Activated naive CD4-positive, alpha-beta T cell treated with anti-CD3 and anti-CD28 coated beads, Interleukin-2, amount 50 U/mL, for 24 hours (primary cell): Measurements from ENCODE around the gene MACF1.
"Not testable (repeated sequence)": the region's sequence is repeated elsewhere in the genome, so short reads cannot be mapped to it uniquely, and the experiment has no call there.

Experiments
- H3K27ac Mint-ChIP-seq: one replicate; pipeline ENCODE4 v1.8.0; 2021; ENCODE audit warnings: mild to moderate bottlenecking, mixed read lengths
- H3K27me3 Mint-ChIP-seq: one replicate; pipeline ENCODE4 v1.8.0; 2021; ENCODE audit warnings: mixed read lengths
- H3K36me3 Mint-ChIP-seq: one replicate; pipeline ENCODE4 v1.8.0; 2021; ENCODE audit warnings: mixed read lengths
- H3K4me1 Mint-ChIP-seq: one replicate; pipeline ENCODE4 v1.8.0; 2021; ENCODE audit warnings: mixed read lengths
- H3K4me3 Mint-ChIP-seq: one replicate; pipeline ENCODE4 v1.8.0; 2021; ENCODE audit warnings: mild to moderate bottlenecking, mixed read lengths
- H3K9me3 Mint-ChIP-seq: one replicate; pipeline ENCODE4 v1.8.0; 2021; ENCODE audit warnings: mixed read lengths

The MACF1 gene

GRCh38 chr1:39426346-39426745 lies 221.9 kb downstream of the MACF1 start:
- no peak overlapping the region for H3K4me3 Mint-ChIP-seq
- no peak overlapping the region for H3K27ac Mint-ChIP-seq
- no peaks in the 10 kb centered on the region for H3K9me3 Mint-ChIP-seq
- H3K4me1 Mint-ChIP-seq, result peaks cover 8% of the 10 kb centered on the region
- peaks cover 28% of the 10 kb centered on the region for H3K36me3 Mint-ChIP-seq
- no peaks in the 10 kb centered on the region for H3K27me3 Mint-ChIP-seq

- Mint-ChIP-seq H3K9me3 (no peaks in the 10 kb centered on the region), H3K4me1 (peaks cover 5% of the 10 kb centered on the region), H3K27me3 (no peaks in the 10 kb centered on the region), H3K4me3 (no peak overlapping the region), H3K27ac (peak overlapping the region; percentile 49), H3K36me3 (peaks cover 26% of the 10 kb centered on the region)
Measured at GRCh38 chr1:39427374-39427773, 222.9 kb downstream of the MACF1 start.

- Mint-ChIP-seq H3K4me3 (no peak overlapping the region), H3K27ac (no peak overlapping the region), H3K36me3 (peaks cover 24% of the 10 kb centered on the region), H3K27me3 (no peaks in the 10 kb centered on the region), H3K9me3 (no peaks in the 10 kb centered on the region), H3K4me1 (peaks cover 8% of the 10 kb centered on the region)
Measured at GRCh38 chr1:39427912-39428311, 223.4 kb downstream of the MACF1 start.

DNA sequence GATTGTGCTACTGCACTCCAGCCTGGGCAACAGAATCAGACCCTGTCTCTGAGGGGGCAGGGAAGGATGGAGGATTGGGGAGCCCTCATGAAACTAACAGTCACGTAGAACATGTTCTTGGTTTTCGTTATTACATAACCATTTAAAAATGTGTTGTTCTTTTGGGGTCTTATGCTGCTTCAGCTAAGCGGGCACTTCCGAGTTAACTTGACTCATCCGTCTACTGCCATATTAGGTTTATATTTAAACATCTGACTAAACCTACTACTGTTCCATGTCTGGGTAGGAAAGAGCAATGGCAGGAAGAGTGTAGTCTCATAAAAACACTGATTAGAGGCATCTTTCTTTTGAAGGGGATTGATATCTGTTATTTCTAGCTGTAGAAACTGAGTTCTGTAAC lies 227.4 kb downstream of the MACF1 start:
- Mint-ChIP-seq H3K27ac (no peak overlapping the region), H3K4me3 (no peak overlapping the region), H3K4me1 (peaks cover 4% of the 10 kb centered on the region), H3K36me3 (peaks cover 17% of the 10 kb centered on the region), H3K9me3 (no peaks in the 10 kb centered on the region), H3K27me3 (no peaks in the 10 kb centered on the region)

- Mint-ChIP-seq H3K9me3 (no peaks in the 10 kb centered on the region), H3K4me1 (peaks cover 4% of the 10 kb centered on the region), H3K27me3 (no peaks in the 10 kb centered on the region), H3K27ac (peak overlapping the region; percentile 4), H3K4me3 (no peak overlapping the region), H3K36me3 (peaks cover 21% of the 10 kb centered on the region)
Measured at GRCh38 chr1:39434797-39435395, 230.4 kb downstream of the MACF1 start.

- Mint-ChIP-seq H3K27ac (peak overlapping the region; percentile 4), H3K9me3 (no peaks in the 10 kb centered on the region), H3K4me3 (no peak overlapping the region), H3K4me1 (peaks cover 4% of the 10 kb centered on the region), H3K36me3 (peaks cover 16% of the 10 kb centered on the region), H3K27me3 (no peaks in the 10 kb centered on the region)
Measured at GRCh38 chr1:39435597-39435996, 231.1 kb downstream of the MACF1 start.

DNA sequence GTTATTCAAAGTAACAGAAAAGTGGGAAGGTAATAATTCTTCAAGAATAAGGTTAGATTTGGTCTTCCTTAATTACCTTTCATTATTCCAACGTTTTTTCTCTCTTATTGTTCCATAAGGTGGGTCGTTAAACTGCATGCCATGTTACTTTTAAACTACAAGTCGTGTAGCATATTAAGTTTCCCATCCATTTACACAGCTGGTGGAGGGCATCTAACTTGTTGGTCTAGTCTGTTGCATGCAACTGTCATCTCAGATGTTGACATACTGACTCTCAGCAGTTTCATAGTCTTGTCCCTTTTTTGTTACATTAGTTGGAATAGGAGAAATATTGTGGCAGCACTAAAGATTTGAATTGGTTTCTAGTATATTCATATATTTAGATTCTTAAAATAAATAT lies 232.3 kb downstream of the MACF1 start:
- Mint-ChIP-seq H3K4me1 (peaks cover 4% of the 10 kb centered on the region), H3K27me3 (no peaks in the 10 kb centered on the region), H3K4me3 (no peak overlapping the region), H3K36me3 (peaks cover 22% of the 10 kb centered on the region), H3K27ac (no peak overlapping the region), H3K9me3 (no peaks in the 10 kb centered on the region)

DNA sequence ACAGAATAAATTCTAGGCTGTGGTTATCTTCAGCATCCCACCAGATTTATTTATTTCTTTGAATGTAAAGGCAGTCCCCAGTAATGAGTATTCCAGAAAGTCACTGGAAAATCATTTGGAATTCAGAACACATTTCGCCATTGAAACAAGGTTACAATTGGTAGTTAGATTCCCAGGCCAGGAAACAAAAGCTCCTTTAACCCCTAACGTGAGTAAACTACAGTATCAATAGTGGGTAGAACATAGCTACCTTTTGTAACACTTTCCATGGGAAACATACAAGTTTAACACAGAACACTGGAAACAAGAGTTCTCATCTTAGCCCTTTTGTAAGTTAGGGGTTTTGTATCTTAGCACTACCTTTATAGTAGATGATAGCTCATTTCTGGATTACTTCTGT lies 233.5 kb downstream of the MACF1 start:
- H3K36me3 Mint-ChIP-seq, result peaks cover 30% of the 10 kb centered on the region
- H3K9me3 Mint-ChIP-seq, result no peaks in the 10 kb centered on the region
- no peak overlapping the region for H3K27ac Mint-ChIP-seq
- no peak overlapping the region for H3K4me3 Mint-ChIP-seq
- H3K4me1 Mint-ChIP-seq, result no peaks in the 10 kb centered on the region
- H3K27me3 Mint-ChIP-seq, result no peaks in the 10 kb centered on the region

DNA sequence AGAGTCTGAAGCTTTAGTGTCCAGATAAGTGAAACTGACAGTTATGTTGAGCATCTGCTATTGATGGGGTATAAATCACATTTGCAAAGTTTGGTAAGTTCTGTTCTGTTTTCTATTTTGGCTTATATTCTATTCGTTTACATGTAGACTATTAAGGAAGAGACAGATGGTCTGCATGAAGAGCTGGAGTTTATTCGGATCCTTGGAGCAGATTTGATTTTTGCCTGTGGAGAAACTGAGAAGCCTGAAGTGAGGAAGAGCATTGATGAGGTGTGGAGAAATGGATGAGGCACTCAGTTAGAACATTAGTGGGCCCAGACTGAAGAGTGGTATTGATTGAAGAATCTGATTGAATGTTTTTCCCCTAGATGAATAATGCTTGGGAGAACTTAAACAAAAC lies 236.4 kb downstream of the MACF1 start:
- H3K27me3 Mint-ChIP-seq, result no peaks in the 10 kb centered on the region
- H3K9me3 Mint-ChIP-seq, result no peaks in the 10 kb centered on the region
- H3K27ac Mint-ChIP-seq, result peak overlapping the region; percentile 60
- H3K4me1 Mint-ChIP-seq, result no peaks in the 10 kb centered on the region
- H3K4me3 Mint-ChIP-seq, result no peak overlapping the region
- H3K36me3 Mint-ChIP-seq, result peaks cover 32% of the 10 kb centered on the region

GRCh38 chr1:39441797-39442196 lies 237.3 kb downstream of the MACF1 start:
- no peaks in the 10 kb centered on the region for H3K4me1 Mint-ChIP-seq
- no peak overlapping the region for H3K4me3 Mint-ChIP-seq
- H3K36me3 Mint-ChIP-seq, result peaks cover 27% of the 10 kb centered on the region
- no peaks in the 10 kb centered on the region for H3K9me3 Mint-ChIP-seq
- no peaks in the 10 kb centered on the region for H3K27me3 Mint-ChIP-seq
- peak overlapping the region; percentile 8 for H3K27ac Mint-ChIP-seq

- H3K4me3 Mint-ChIP-seq, result no peak overlapping the region
- peaks cover 29% of the 10 kb centered on the region for H3K36me3 Mint-ChIP-seq
- no peak overlapping the region for H3K27ac Mint-ChIP-seq
- no peaks in the 10 kb centered on the region for H3K4me1 Mint-ChIP-seq
- H3K27me3 Mint-ChIP-seq, result no peaks in the 10 kb centered on the region
- H3K9me3 Mint-ChIP-seq, result no peaks in the 10 kb centered on the region
Measured at GRCh38 chr1:39445573-39445972, 241.1 kb downstream of the MACF1 start.

DNA sequence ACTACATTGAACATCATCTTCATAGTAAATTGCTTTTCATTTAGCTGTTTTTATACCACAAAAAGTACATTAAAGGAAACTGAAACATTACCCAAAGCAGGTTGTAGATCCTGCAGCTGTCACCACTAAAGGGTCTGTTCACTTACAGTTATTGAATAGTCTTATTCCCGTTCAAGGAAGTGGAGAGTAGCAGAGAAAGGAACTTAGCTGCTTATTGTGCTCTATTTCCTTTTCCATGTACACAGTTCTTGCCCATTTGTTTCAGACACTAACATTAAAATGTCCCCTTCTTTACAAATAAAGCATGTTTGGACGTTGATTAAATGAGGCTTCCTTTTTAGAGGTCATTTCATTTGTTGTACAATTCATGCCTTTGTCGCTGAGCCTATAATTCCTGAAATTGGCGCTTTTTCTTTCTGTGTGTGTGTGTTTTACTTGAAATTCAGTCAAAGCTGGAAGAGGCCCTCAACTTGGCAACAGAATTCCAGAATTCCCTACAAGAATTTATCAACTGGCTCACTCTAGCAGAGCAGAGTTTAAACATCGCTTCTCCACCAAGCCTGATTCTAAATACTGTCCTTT lies 242.6 kb downstream of the MACF1 start:
- H3K9me3 Mint-ChIP-seq, result no peaks in the 10 kb centered on the region
- peaks cover 29% of the 10 kb centered on the region for H3K36me3 Mint-ChIP-seq
- H3K4me3 Mint-ChIP-seq, result no peak overlapping the region
- H3K27me3 Mint-ChIP-seq, result no peaks in the 10 kb centered on the region
- no peak overlapping the region for H3K27ac Mint-ChIP-seq
- H3K4me1 Mint-ChIP-seq, result no peaks in the 10 kb centered on the region

- H3K4me3 Mint-ChIP-seq, H3K9me3 Mint-ChIP-seq, H3K27me3 Mint-ChIP-seq, H3K27ac Mint-ChIP-seq, H3K4me1 Mint-ChIP-seq: not testable (repeated sequence)
- H3K36me3 Mint-ChIP-seq, result peaks cover 21% of the 10 kb centered on the region
Measured at GRCh38 chr1:39450041-39450440, 245.5 kb downstream of the MACF1 start.

DNA sequence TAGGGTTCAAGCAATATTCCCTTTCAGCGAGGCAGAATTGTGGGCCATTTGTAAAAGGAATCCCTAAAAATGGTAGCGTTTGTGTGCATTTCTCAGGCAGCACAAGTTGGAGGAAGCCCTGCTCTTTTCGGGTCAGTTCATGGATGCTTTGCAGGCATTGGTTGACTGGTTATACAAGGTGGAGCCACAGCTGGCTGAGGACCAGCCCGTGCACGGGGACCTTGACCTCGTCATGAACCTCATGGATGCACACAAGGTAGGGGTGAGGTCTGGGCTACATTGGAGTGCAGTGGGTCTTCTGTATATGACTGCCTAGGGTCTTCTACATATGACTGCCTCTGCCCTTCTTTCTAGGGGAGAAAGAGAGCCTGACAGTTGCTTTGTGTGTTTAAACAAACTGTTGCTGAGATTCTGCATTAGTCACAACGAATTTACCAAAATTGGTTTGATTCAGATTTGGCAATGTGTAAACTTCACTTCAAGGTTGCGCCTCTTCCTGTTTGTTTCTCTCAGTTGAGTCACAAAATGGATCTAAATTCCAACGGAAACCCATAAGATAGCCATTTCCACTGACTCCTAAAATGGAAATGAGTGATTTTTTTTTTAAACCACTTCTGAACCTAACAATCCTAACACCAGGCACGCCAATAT lies 246.6 kb downstream of the MACF1 start:
- Mint-ChIP-seq H3K36me3 (peaks cover 21% of the 10 kb centered on the region), H3K9me3 (no peaks in the 10 kb centered on the region), H3K27ac (no peak overlapping the region)

DNA sequence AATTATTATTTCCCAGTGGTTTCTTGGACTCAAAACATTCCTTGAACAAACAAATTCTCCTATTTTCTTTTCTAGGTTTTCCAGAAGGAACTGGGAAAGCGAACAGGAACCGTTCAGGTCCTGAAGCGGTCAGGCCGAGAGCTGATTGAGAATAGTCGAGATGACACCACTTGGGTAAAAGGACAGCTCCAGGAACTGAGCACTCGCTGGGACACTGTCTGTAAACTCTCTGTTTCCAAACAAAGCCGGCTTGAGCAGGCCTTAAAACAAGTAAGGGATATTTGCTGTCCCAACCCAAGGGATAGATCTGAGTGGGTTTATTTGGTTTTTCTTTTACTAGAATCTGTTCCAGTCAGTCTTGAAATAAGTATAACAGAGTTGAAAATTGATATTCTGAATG lies 247.6 kb downstream of the MACF1 start:
- Mint-ChIP-seq H3K27ac (peak overlapping the region; percentile 30), H3K27me3 (no peaks in the 10 kb centered on the region), H3K36me3 (peaks cover 25% of the 10 kb centered on the region), H3K4me3 (no peak overlapping the region), H3K9me3 (no peaks in the 10 kb centered on the region), H3K4me1 (no peaks in the 10 kb centered on the region)

More for the DNA sequence above, 246.6 kb downstream of the MACF1 start:
- H3K4me3 Mint-ChIP-seq, result no peak overlapping the region
- H3K4me1 Mint-ChIP-seq, result no peaks in the 10 kb centered on the region
- no peaks in the 10 kb centered on the region for H3K27me3 Mint-ChIP-seq

- H3K27me3 Mint-ChIP-seq, result no peaks in the 10 kb centered on the region
- H3K4me1 Mint-ChIP-seq, result no peaks in the 10 kb centered on the region
- H3K4me3 Mint-ChIP-seq, result no peak overlapping the region
- H3K36me3 Mint-ChIP-seq, result peaks cover 21% of the 10 kb centered on the region
- no peaks in the 10 kb centered on the region for H3K9me3 Mint-ChIP-seq
- no peak overlapping the region for H3K27ac Mint-ChIP-seq
Measured at GRCh38 chr1:39452540-39452939, 248.0 kb downstream of the MACF1 start.
